ENCODE measurements around the gene UBL7. TPM values are rescaled to one million over a fixed set of nuclear protein-coding genes. Genes with fewer than 3 reads are reported as not detected.

The UBL7 gene
- total RNA-seq, 1 experiment from 2014 or later, result 38.5 TPM

DNA sequence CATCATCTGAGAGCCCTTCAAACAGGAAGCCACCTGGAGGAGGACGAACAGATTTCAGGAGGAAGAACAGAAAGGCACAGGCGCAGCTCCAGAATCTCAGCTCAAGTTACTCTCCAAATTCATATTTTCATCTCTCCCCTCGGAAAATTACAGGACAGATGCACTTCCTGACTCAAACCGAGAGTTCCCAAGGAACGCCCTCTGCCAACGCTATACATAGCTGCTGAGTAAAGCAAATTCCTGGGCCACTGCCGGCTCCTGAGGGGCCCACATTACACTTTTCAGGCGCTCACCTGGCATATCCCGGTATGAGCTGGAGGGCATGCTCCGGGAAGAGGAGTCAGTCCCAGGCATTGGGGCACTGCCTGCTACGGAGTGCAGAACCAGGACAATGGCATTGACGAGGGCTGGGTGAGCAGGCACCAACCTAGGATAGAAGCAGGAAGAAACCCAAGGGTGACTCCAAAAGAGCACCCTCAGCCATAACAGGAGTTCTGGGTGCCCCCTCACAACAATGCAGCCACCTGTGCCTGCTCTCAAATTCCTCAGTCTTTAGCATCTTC is 11.2 kb downstream of the UBL7 start:
- H3K27ac Mint-ChIP-seq (ENCODE audit: unreplicated experiment), result no peak overlapping the region
- H3K36me3 Mint-ChIP-seq (ENCODE audit: insufficient read depth, unreplicated experiment), result peaks cover 9% of the 10 kb centered on the region
- intact Hi-C loops (cut with micrococcal nuclease; ENCODE audit: unreplicated experiment), result no loop called here
- no peak overlapping the region for H3K4me3 Mint-ChIP-seq (ENCODE audit: low read depth, unreplicated experiment)
- no peaks in the 10 kb centered on the region for H3K9me3 Mint-ChIP-seq (ENCODE audit: low read depth, unreplicated experiment)
- CTCF ChIA-PET, result no interaction called here
- H3K27me3 Mint-ChIP-seq (ENCODE audit: unreplicated experiment), result no peaks in the 10 kb centered on the region
- TF ChIP-seq, protein P1, sequence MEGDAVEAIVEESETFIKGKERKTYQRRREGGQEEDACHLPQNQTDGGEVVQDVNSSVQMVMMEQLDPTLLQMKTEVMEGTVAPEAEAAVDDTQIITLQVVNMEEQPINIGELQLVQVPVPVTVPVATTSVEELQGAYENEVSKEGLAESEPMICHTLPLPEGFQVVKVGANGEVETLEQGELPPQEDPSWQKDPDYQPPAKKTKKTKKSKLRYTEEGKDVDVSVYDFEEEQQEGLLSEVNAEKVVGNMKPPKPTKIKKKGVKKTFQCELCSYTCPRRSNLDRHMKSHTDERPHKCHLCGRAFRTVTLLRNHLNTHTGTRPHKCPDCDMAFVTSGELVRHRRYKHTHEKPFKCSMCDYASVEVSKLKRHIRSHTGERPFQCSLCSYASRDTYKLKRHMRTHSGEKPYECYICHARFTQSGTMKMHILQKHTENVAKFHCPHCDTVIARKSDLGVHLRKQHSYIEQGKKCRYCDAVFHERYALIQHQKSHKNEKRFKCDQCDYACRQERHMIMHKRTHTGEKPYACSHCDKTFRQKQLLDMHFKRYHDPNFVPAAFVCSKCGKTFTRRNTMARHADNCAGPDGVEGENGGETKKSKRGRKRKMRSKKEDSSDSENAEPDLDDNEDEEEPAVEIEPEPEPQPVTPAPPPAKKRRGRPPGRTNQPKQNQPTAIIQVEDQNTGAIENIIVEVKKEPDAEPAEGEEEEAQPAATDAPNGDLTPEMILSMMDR (IDR thresholded peaks at IDR 0.05; ENCODE audit: unreplicated experiment), result no peak
- BruUV-seq (replicated peaks), result no TSS peak
- no peaks in the 10 kb centered on the region for H3K4me1 Mint-ChIP-seq (ENCODE audit: low read depth, unreplicated experiment)
- no peak for DNase-seq

DNA sequence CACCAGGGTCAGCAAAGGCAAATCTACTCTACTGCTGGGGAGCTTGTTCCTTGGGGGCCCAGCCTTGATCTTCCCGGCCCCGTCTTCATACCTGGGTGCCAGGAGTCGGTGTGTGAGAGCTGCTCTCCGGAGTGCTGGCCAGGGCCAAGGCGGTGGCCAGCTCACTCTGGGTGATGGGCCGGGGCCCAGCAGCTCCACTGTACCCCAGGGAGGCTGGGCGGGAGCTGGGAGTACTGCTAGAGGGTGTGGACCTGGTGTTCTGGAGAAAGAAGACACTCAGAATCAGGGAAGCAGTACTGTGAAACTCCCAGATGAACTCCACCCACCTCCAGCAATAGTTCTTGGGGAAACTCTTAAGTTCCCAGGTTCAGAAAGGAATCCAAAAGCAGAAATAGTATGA is 11.9 kb downstream of the UBL7 start:
- DNase-seq, result no peak
- Mint-ChIP-seq H3K9me3 (ENCODE audit: low read depth, unreplicated experiment) (no peaks in the 10 kb centered on the region), H3K27me3 (ENCODE audit: unreplicated experiment) (no peaks in the 10 kb centered on the region), H3K27ac (ENCODE audit: unreplicated experiment) (no peak overlapping the region), H3K4me1 (ENCODE audit: low read depth, unreplicated experiment) (no peaks in the 10 kb centered on the region), H3K36me3 (ENCODE audit: insufficient read depth, unreplicated experiment) (peaks cover 7% of the 10 kb centered on the region), H3K4me3 (ENCODE audit: low read depth, unreplicated experiment) (no peak overlapping the region)
- TF ChIP-seq, protein P1 (IDR thresholded peaks at IDR 0.05; ENCODE audit: unreplicated experiment), result no peak
- intact Hi-C loops (cut with micrococcal nuclease; ENCODE audit: unreplicated experiment), result no loop called here
- no TSS peak for BruUV-seq (replicated peaks)
- CTCF ChIA-PET, result interaction anchor here (1.4 to 1.7 kb wide), 2 partner anchors 12 to 67 kb away, joined by 3 to 6 read pairs; partner anchors contain the start of gene UBL7

DNA sequence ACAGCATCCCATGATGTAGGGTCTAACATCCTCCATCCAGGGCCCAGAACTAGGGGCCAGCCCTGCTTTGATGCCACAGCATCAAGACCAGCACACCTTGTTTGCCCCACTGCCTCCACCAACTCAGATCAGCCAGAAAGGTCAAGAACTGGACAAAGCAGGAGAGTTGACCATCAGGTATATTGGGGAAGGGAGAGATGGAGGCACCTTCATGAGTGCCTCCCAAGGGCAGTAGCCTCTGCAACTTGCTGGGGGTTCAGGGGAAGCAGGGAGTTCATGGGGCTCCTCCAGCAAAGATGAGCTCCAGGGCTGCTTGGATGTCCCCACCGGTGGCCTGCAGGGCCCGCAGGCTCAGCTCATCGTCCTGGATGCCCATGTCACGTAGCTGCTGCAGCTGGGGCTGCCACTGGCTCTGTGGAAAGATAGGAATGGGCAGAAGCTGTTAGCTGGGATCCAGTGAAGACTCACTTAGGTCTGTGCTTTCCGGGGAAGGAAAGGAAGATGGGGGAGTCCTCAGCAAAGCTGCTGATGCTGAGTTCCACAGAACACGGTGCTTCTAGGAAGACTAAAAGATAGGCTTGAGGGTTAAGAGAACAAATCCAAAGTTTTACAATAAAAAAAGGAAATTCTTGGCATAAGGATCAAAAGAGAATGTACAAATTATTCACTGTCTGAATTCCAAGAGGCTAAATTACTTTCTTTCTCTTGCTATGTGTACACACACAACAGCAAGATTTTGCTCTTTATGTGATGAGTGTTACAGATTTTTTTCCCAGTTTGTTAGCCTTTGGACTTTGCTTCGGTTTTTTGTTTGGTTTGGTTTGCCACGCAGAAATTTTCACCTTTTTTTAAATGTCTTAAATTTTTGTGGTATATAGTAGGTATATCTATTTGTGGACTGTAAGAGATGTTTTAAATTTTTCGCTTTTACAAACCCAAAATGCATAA is 14.9 kb downstream of the UBL7 start:
- no peak overlapping the region for H3K4me3 Mint-ChIP-seq (ENCODE audit: low read depth, unreplicated experiment)
- H3K9me3 Mint-ChIP-seq (ENCODE audit: low read depth, unreplicated experiment), result no peaks in the 10 kb centered on the region
- H3K27me3 Mint-ChIP-seq (ENCODE audit: unreplicated experiment), result no peaks in the 10 kb centered on the region
- intact Hi-C loops (cut with micrococcal nuclease; ENCODE audit: unreplicated experiment), result no loop called here
- CTCF ChIA-PET, result no interaction called here
- DNase-seq, result no peak
- no peak overlapping the region for H3K27ac Mint-ChIP-seq (ENCODE audit: unreplicated experiment)
- no peaks in the 10 kb centered on the region for H3K4me1 Mint-ChIP-seq (ENCODE audit: low read depth, unreplicated experiment)
- TF ChIP-seq, protein P1 (IDR thresholded peaks at IDR 0.05; ENCODE audit: unreplicated experiment), result no peak
- H3K36me3 Mint-ChIP-seq (ENCODE audit: insufficient read depth, unreplicated experiment), result peaks cover 7% of the 10 kb centered on the region
- BruUV-seq (replicated peaks), result no TSS peak

DNA sequence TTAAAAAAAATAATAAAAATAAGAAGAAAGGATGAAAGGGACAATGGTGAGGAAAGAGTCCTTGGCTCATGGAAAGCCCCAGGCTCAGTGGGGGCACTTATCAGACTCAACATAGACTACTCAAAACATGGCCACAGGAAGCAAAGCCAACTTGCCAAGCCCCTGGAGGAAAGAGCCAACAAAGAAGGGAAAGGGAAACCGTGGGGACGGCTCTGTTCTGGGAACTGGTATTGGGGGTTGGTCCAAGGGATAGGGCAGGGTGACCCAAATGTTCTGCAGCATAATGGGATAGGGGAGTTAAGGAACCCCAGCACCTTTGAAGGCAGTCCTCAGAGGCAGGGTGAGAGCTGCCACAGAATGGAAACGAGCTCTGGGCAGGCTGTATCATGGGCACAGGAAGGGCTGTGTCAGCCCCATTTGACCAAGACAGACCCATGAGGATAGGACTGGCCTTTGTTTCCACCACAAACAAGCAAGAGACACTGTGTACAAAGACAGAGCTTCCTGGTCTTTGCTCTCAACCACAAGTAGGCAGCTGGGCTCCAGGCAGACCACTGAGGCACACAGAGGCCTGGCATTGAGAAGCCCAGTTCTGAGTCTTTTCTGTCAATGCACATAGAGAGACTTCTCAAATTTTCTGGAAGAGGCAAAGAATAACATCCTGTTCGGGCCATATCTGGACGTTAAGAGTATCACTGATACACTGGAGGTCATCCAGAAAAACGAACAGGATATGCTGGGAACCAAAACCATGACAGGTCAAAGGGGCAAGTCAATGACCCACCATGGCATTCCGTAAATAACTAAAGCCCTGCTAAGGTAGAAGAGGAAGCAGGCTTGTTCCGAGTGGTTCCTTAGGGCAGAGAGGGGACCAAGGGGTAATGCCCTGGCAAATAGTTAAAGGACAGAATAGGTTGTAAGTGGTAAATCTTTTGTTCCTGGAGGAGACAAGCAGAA is 16.6 kb downstream of the UBL7 start:
- peaks cover 7% of the 10 kb centered on the region for H3K36me3 Mint-ChIP-seq (ENCODE audit: insufficient read depth, unreplicated experiment)
- CTCF ChIA-PET, result no interaction called here
- no TSS peak for BruUV-seq (replicated peaks)
- no peaks in the 10 kb centered on the region for H3K4me1 Mint-ChIP-seq (ENCODE audit: low read depth, unreplicated experiment)
- TF ChIP-seq, protein P1 (IDR thresholded peaks at IDR 0.05; ENCODE audit: unreplicated experiment), result no peak
- no peak overlapping the region for H3K27ac Mint-ChIP-seq (ENCODE audit: unreplicated experiment)
- no peak overlapping the region for H3K4me3 Mint-ChIP-seq (ENCODE audit: low read depth, unreplicated experiment)
- intact Hi-C loops (cut with micrococcal nuclease; ENCODE audit: unreplicated experiment), result no loop called here
- no peak for DNase-seq
- H3K9me3 Mint-ChIP-seq (ENCODE audit: low read depth, unreplicated experiment), result no peaks in the 10 kb centered on the region
- H3K27me3 Mint-ChIP-seq (ENCODE audit: unreplicated experiment), result no peaks in the 10 kb centered on the region

Data from Calu3 (cell line).